HEK293 (cell line): ENCODE results near the gene ETV3.

Experiments used
- CTCF ChIA-PET: fragments of 350-600 bp; formaldehyde crosslinking; extraction: SDS; loops from one replicate; lab custom pipeline; 2021; ENCODE audit warnings: antibody characterized with exemption; lab: Yijun Ruan, JAX
- POLR2A ChIA-PET: fragments of 300-600 bp; formaldehyde crosslinking; extraction: SDS; loops from one replicate; lab custom pipeline; 2020; ENCODE audit warnings: antibody characterized with exemption, inconsistent platforms; lab: Yijun Ruan, JAX
- H3K27ac ChIP-seq: fragments of 200-500 bp; sonication (Bioruptor generic); 2 replicates; pipeline ENCODE4 v1.5.1; 2014; ENCODE audit warnings: low read depth, low read length, control low read depth, inconsistent platforms; ENCODE audit errors: extremely low read depth
- H3K36me3 ChIP-seq, 2 experiments: fragments of 200-500 bp in 1 of 2; sonication (Bioruptor generic) in 1 of 2; 1 replicate in 1 of 2; 2 replicates in 1 of 2; pipeline ENCODE4 v1.5.1; 2014 to 2017; ENCODE audit warnings: inconsistent platforms in 2 of 2, low read length in 2 of 2; ENCODE audit not compliant: control insufficient read depth in 2 of 2, insufficient read depth in 1 of 2
- H3K4me1 ChIP-seq: fragments of 200-500 bp; sonication (Bioruptor generic); 2 replicates; pipeline ENCODE4 v1.5.1; 2014; ENCODE audit warnings: mild to moderate bottlenecking, low read length, inconsistent platforms; ENCODE audit not compliant: control insufficient read depth, insufficient read depth
- H3K4me3 ChIP-seq: 2 replicates; pipeline ENCODE4 v1.5.1; 2011; ENCODE audit warnings: low read depth, mild to moderate bottlenecking, control low read depth, low read length, moderate library complexity
- H3K9me3 ChIP-seq: fragments of 200-500 bp; sonication (Bioruptor generic); 2 replicates; pipeline ENCODE4 v1.5.1; 2014; ENCODE audit warnings: low read depth, low read length, inconsistent platforms; ENCODE audit not compliant: control insufficient read depth, insufficient read depth
- BCL11B ChIP-seq: fragments of 450-650 bp; formaldehyde crosslinking; IDR thresholded peaks from 2 replicates; pipeline ENCODE4 v1.5.1; 2016; ENCODE audit warnings: low read depth, missing biosample characterization, missing genetic modification characterization
- EGR2 ChIP-seq: fragments of 450-650 bp; formaldehyde crosslinking; IDR thresholded peaks from 2 replicates; pipeline ENCODE4 v1.5.1; 2016; ENCODE audit warnings: low read depth, missing biosample characterization, missing genetic modification characterization
- MZF1 ChIP-seq: fragments of 450-650 bp; formaldehyde crosslinking; IDR thresholded peaks from 2 replicates; pipeline ENCODE4 v1.5.1; 2017; ENCODE audit warnings: missing biosample characterization, missing genetic modification characterization, borderline replicate concordance
- ZBTB7A ChIP-seq: fragments of 450-650 bp; formaldehyde crosslinking; IDR thresholded peaks from 2 replicates; pipeline ENCODE4 v1.5.1; 2016; ENCODE audit warnings: low read depth, missing biosample characterization, missing genetic modification characterization
- ZNF114 ChIP-seq: fragments of 450-650 bp; formaldehyde crosslinking; IDR thresholded peaks from 2 replicates; pipeline ENCODE4 v1.5.0; 2017; ENCODE audit warnings: missing biosample characterization, missing genetic modification characterization
- ZNF366 ChIP-seq: fragments of 450-650 bp; formaldehyde crosslinking; conservative IDR thresholded peaks from 2 replicates; pipeline ENCODE4 v1.5.1; 2016; ENCODE audit warnings: missing biosample characterization, missing genetic modification characterization
- ZNF473 ChIP-seq: fragments of 450-650 bp; formaldehyde crosslinking; IDR thresholded peaks from 2 replicates; pipeline ENCODE4 v1.5.1; 2017; ENCODE audit warnings: missing biosample characterization, missing genetic modification characterization
- ZNF558 ChIP-seq: fragments of 450-650 bp; formaldehyde crosslinking; IDR thresholded peaks from 2 replicates; pipeline ENCODE4 v1.5.1; 2016; ENCODE audit warnings: missing biosample characterization, missing genetic modification characterization
- ZNF626 ChIP-seq: fragments of 450-650 bp; sonication (Bioruptor Pico); formaldehyde crosslinking; IDR thresholded peaks from 2 replicates; pipeline ENCODE4 v1.5.1; 2018; ENCODE audit warnings: missing biosample characterization, missing genetic modification characterization, inconsistent platforms
- ZNF701 ChIP-seq: fragments of 450-650 bp; formaldehyde crosslinking; IDR thresholded peaks from 2 replicates; pipeline ENCODE4 v1.5.1; 2016; ENCODE audit warnings: missing biosample characterization, missing genetic modification characterization
- TF ChIP-seq, protein P1 (sequence below): fragments of 450-650 bp; IDR thresholded peaks from 2 replicates; pipeline ENCODE4 v1.5.1; 2018; ENCODE audit warnings: missing biosample characterization, missing genetic modification characterization
- TF ChIP-seq, protein P2 (sequence below): fragments of 450-650 bp; formaldehyde crosslinking; IDR thresholded peaks from 2 replicates; pipeline ENCODE4 v1.5.1; 2016; ENCODE audit warnings: missing biosample characterization, missing genetic modification characterization
- TF ChIP-seq, protein P3 (sequence below): fragments of 450-650 bp; formaldehyde crosslinking; IDR thresholded peaks from 2 replicates; pipeline ENCODE4 v1.5.1; 2016; ENCODE audit warnings: missing biosample characterization, missing genetic modification characterization

ETV3 gene

DNA sequence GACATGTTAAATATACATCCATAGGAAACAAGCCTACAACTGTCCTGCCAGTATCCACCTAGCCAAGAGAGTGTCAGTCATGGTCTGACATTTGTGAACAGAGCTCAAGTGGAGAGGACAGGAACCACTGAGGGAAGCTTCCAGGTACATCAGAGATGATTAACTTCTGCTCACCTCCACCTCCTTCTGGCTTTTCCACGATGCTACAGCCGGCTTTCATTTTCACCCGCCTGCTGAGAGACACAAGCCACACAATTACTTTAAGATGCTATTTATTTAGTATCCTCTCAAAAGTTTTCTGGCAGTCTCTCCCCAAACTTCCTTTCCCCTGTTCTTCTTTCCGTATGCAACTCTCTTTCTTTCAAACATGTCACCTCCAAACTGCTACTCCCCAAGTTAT is 2.1 kb downstream of the ETV3 start (continued):
- TF ChIP-seq, protein P1, sequence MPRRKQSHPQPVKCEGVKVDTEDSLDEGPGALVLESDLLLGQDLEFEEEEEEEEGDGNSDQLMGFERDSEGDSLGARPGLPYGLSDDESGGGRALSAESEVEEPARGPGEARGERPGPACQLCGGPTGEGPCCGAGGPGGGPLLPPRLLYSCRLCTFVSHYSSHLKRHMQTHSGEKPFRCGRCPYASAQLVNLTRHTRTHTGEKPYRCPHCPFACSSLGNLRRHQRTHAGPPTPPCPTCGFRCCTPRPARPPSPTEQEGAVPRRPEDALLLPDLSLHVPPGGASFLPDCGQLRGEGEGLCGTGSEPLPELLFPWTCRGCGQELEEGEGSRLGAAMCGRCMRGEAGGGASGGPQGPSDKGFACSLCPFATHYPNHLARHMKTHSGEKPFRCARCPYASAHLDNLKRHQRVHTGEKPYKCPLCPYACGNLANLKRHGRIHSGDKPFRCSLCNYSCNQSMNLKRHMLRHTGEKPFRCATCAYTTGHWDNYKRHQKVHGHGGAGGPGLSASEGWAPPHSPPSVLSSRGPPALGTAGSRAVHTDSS (tag by site-specific recombination) = no peak
- TF ChIP-seq ZNF366 (tag by site-specific recombination) = no peak
- TF ChIP-seq ZNF473 (tag by site-specific recombination) = no peak

DNA sequence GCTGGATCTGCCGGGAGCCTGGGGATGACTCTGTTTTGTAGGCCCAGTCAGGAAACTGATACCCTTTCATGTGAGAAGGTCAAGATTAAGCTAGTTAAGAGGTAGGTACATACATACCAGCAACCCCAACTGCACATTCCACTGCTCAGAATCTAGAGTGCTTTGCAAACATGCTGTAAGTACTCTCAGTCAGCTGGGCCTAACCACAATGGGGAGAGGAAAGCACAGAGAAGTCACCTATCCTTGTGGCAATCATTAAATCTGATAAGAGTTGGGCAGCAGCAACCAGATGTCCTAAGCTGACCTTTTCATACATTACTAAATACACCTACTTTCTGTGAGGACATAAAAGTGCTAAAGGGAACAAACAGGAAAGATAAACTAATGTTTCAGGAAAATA is 2.5 kb downstream of the ETV3 start:
- peaks cover 6% of the 10 kb centered on the region for H3K4me1 ChIP-seq
- TF ChIP-seq, protein P2, sequence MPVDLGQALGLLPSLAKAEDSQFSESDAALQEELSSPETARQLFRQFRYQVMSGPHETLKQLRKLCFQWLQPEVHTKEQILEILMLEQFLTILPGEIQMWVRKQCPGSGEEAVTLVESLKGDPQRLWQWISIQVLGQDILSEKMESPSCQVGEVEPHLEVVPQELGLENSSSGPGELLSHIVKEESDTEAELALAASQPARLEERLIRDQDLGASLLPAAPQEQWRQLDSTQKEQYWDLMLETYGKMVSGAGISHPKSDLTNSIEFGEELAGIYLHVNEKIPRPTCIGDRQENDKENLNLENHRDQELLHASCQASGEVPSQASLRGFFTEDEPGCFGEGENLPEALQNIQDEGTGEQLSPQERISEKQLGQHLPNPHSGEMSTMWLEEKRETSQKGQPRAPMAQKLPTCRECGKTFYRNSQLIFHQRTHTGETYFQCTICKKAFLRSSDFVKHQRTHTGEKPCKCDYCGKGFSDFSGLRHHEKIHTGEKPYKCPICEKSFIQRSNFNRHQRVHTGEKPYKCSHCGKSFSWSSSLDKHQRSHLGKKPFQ (tag by site-specific recombination) = no peak
- TF ChIP-seq ZNF701 (tag by site-specific recombination) = no peak
- H3K27ac ChIP-seq = no peak overlapping the region
- ChIA-PET CTCF (interaction anchor here (0.8 to 5.0 kb wide), 8 partner anchors 9 to 220 kb away, joined by 3 to 39 read pairs (median 3); no protein-coding TSS in a partner anchor), POLR2A (no interaction called here)
- H3K9me3 ChIP-seq = no peaks in the 10 kb centered on the region
- peaks cover 28 to 56% of the 10 kb centered on the region in 2 experiments for H3K36me3 ChIP-seq
- H3K4me3 ChIP-seq = no peak overlapping the region

DNA sequence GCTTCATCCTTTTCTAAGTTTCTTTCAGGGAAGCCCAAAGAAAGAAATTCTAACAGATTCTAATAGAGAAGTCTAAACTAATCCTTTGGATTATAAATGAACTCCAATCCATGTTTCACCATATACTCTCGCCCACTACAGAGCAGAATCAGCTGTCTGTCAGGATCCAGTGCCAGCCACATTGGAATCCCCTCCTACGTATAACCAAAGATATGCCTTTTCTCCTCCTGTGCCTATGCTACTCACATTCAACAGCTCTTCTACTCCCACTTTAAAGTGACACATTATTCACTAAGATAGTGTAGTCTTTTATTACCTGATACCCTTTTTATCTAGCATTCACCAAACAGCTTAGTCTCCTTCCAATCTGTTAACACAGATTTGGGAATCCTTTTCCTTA is 3.1 kb downstream of the ETV3 start:
- peaks cover 28 to 61% of the 10 kb centered on the region in 2 experiments for H3K36me3 ChIP-seq
- TF ChIP-seq ZNF114 (tag by site-specific recombination) (no peak), BCL11B (tag by site-specific recombination) (no peak), EGR2 (peak; percentile 72), MZF1 (tag by site-specific recombination) (no peak)
- H3K4me3 ChIP-seq = no peak overlapping the region
- no peak overlapping the region for H3K27ac ChIP-seq
- CTCF ChIA-PET = interaction anchor here (0.5 to 5.0 kb wide), 6 partner anchors 13 to 61 kb away, joined by 3 to 39 read pairs (median 4); no protein-coding TSS in a partner anchor
- H3K9me3 ChIP-seq = no peaks in the 10 kb centered on the region
- POLR2A ChIA-PET = no interaction called here
- H3K4me1 ChIP-seq = peaks cover 6% of the 10 kb centered on the region

DNA sequence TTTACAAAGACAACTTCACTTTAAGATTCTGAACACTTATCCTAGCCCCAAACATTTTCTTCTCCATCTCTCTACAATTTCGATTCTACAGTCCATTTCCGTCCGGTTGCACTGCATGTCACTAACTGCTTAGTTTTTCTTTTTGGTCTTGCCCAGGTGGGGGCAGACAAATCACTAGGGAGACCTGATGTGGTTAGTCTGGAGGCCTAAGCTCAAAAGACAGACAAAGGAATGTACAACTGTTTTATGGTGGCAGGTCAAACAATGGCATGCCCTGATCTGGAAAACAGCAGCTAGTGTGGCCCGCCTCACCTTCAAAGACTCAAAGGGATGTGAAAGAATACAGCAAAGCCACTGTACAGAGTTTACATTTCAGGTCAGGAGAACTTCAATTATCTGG is 3.8 kb downstream of the ETV3 start:
- TF ChIP-seq ZNF558 (tag by site-specific recombination) (no peak), ZBTB7A (no peak), ZNF626 (tag by site-specific recombination) (no peak)
- TF ChIP-seq, protein P3, sequence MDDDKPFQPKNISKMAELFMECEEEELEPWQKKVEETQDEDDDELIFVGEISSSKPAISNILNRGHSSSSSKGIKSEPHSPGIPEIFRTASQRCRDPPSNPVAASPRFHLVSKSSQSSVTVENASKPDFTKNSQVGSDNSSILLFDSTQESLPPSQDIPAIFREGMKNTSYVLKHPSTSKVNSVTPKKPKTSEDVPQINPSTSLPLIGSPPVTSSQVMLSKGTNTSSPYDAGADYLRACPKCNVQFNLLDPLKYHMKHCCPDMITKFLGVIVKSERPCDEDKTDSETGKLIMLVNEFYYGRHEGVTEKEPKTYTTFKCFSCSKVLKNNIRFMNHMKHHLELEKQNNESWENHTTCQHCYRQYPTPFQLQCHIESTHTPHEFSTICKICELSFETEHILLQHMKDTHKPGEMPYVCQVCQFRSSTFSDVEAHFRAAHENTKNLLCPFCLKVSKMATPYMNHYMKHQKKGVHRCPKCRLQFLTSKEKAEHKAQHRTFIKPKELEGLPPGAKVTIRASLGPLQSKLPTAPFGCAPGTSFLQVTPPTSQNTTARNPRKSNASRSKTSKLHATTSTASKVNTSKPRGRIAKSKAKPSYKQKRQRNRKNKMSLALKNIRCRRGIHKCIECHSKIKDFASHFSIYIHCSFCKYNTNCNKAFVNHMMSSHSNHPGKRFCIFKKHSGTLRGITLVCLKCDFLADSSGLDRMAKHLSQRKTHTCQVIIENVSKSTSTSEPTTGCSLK (tag by site-specific recombination) = no peak
- no peaks in the 10 kb centered on the region for H3K9me3 ChIP-seq
- POLR2A ChIA-PET = no interaction called here
- no peak overlapping the region for H3K27ac ChIP-seq
- CTCF ChIA-PET = interaction anchor here (0.5 to 5.0 kb wide), 3 partner anchors 14 to 44 kb away, joined by 3 to 39 read pairs (median 22); no protein-coding TSS in a partner anchor
- H3K36me3 ChIP-seq = peaks cover 33 to 66% of the 10 kb centered on the region in 2 experiments
- peaks cover 6% of the 10 kb centered on the region for H3K4me1 ChIP-seq
- H3K4me3 ChIP-seq = no peak overlapping the region
